ENCODE results near the gene SPATA21.
A peak's percentile ranks its signal among the peaks of the same experiment; 100 is the strongest.

SPATA21 gene

DNA sequence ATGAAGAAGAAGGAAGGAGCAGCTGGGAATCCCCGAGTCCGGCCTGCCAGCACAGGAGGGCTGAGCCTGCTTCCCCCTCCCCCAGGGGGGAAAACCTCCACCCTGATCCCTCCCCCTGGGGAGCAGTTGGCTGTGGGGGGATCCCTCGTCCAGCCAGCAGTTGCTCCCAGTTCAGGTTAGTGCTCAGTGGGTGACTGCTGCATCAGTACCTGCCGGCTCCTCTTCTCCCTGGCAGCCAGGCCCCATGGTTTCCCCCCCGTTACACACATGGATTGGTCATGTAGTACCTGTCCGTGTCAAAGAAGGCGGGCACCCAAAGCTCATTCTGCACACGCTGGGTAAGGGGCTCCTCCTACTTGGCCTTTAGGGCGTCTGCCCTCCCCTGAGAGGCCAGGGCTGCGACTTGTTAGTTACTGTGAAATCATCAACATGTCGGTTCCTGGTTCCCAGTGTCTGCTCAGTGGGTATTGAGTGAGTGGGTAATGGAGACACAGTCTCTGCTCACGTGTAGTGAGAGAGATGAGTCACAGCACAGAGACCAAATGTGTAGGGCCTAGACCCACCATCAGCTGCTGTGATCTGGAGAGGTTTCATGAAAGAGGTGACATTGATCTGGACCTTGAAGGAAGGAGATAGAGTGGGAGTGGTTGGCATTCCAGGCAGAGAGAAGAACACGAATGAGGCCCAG, 14.8 kb upstream of the SPATA21 start:
- DNase-seq (ENCODE audit: low read depth): no peak

DNA sequence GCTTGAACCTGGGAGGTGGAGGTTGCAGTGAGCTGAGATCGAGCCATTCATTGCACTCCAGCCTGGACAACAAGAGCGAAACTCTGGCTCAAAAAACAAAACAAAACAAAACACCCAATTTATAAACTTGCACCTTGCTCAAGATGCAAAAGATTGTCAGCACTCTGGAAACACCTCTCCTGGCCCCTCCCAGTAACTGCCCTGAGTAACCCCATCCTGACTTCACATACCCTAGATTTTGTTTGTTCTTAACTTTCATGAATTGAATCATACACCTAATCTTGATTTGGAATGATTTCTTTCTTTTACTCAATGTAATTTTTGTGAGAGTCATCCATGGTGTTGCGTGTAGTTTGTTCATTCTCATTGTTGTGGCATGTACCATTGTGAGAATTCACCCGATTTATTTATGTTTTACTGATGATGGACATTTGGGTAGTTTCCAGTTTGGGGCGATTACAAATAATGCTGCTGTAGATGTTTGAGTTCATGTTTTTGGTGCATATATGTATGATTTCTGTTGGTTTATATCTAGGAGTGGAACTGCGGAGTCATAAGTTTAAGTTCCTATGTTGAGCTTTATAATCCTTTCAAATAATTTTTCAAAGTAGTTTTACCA, 13.7 kb upstream of the SPATA21 start:
- no peak for DNase-seq (ENCODE audit: low read depth)

DNA sequence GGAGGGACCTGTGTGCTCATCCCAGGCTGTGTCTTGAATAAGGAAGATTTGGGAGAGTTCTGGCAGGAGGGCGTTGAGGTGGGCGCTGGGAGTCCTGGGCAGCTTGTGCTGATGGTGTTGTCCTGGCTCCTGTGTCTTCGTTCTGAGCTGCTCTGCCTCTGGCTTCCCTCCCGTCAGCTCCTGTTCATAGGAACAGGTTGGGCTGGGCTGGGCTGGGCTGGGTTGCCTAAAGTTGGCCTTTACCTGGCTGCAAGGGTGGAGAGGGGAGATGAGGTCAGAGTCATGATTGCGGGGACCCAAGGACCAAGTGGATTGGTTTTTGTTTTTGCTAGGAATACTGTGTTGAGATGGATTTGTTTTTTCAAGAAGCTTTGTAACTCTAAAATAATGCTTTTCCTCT, 12.4 kb upstream of the SPATA21 start:
- DNase-seq (ENCODE audit: low read depth): no peak

DNA sequence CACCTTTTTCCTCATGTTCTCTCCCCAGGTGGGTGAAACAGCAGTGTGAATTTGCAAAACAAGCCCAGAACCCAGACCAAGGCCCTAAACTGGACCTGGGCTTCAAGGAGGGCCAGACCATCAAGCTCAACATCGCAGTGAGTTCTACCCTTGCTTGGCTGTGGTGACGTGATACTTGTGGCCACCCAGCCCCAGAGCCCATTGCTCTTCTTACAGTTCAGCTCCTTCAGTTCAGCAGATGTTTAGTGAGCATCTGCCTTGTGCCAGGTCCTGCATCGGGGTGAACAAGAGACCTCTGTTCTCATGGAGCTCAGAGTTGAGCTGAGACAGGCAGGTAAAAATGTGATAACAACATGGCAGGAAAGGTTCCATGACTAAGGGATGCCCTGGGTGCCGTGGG, 11.8 kb upstream of the SPATA21 start:
- no peak for DNase-seq (ENCODE audit: low read depth)

DNA sequence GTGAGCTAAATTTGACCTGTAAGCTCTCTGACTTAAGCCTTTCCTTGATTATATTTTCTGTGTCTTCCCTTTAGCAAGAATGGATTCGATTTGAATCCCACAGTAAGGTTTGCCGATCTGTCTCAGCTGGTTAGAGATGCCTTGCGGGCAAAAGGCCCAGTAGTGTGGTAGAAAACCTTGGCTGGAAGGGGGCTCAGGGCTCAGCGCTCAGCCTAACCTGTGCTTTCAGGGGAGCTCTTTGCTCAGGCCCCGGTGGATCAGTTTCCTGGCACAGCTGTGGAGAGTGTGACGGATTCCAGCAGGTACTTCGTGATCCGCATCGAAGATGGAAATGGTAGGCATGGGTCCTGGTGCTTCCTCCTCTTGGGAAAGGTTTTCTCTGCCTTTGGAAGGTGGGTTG, 10.4 kb upstream of the SPATA21 start:
- DNase-seq (ENCODE audit: low read depth): no peak

DNA sequence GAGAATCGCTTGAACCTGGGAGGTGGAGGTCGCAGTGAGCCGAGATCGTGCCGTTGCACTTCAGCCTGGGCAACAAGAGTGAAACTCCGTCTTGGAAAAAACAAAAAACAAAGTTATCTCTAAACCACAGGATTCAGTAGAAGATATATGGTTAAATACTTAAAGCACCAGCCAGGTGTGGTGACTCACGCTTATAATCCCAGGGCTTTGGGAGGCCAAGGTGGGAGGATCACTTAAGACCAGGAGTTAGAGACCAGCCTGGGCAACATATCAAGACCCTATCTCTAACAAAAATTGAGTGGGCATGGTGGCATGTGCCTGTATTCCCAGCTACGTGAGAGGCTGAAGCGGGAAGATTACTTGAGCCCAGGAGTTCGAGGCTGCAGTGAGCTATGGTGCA, 8.9 kb upstream of the SPATA21 start:
- no peak for DNase-seq (ENCODE audit: low read depth)

DNA sequence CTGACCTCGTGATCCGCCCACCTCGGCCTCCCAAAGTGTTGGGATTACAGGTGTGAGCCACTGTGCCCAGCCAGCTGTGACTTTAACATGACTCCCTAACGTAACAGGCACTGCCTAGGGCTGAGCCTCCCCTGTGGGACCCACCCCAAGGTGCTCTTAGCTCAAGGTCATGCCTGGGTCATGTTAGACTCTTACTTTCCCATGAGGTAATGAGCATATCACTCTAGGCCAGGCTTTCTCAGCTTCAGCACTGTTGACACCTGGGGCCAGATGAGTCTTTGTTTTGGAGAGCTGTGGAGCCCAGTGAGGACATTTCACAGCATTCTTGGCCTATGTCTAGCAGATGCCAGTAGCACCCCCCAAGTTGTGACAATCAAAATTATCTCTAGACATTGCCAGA, 7.8 kb upstream of the SPATA21 start:
- no peak for DNase-seq (ENCODE audit: low read depth)

DNA sequence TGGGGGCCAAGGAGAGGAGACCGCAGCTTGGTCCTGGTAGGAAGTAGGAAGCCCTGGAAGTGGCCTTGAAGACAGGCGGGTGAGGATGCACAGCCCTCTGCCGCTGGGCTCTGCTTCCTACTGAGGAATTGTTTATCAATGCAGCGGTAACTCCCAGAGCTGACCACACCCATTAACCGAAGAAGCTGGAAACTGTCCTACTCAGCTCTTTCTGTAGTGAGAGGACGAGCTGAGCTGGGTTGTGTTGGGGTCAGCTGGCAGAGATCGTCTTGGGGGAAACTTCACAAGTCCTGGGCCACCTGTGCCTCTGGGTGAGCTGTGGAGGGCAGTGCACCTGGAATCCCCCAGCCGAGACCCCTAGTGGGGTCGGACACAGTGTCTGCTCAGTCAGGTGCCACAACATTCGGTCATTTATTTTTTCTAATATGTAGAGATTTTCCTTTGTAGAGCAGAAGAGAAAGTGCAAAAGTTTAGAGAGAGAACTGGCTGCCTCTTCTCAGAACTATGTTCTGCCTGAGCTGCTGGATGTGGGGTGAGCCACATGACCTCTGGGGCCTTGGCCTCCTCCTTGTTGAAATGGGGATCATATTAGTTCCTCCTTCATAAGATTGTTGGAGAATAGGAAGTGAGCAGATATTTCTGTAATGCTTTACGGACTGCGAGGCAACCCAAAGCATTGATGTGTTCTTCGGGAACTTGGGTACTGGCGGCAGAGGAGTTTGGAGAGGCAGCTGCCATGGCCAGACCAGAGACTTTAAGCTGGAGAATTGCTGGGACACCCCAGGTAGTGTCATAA, 6.9 kb upstream of the SPATA21 start:
- no peak for DNase-seq (ENCODE audit: low read depth)

DNA sequence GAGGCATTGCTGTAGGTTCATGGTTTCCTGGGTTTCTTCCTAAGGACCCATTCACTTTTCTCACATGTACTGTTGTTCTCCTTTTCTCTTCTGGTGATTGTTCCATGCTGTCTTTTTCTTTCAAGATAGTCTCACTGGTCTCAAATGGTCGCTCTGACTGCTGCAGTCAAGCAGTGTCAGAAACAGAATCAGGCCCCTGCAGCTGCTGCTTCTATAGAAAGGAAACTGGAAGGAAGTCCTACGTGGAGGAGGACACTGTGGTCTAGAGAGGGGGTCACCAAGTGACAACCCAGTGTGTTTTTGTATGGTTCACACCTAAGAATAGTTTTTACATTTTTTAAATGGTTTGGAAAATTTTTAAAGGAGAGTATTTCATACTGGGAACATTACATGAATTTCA, 5.7 kb upstream of the SPATA21 start:
- no peak for DNase-seq (ENCODE audit: low read depth)

DNA sequence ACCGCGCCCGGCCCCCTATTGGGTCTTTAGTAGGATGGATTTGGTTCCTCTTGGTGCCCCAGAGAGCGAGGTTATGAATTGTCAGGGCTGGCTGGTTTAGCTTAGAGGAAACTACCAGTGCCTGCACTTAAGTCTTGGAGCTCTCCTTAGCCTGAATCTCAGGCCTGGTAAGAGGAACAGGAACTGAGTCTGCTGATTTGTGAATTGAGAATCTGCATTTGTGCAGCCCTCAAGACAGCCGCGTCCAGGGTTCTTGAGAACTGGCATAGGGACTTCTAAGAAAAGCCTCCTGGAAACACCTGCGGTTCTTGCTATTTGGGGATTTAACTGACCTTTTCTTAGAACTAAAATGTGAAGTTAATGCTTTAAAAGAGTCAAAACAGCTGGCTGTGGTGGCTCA, 5.0 kb upstream of the SPATA21 start:
- DNase-seq (ENCODE audit: low read depth): no peak

DNA sequence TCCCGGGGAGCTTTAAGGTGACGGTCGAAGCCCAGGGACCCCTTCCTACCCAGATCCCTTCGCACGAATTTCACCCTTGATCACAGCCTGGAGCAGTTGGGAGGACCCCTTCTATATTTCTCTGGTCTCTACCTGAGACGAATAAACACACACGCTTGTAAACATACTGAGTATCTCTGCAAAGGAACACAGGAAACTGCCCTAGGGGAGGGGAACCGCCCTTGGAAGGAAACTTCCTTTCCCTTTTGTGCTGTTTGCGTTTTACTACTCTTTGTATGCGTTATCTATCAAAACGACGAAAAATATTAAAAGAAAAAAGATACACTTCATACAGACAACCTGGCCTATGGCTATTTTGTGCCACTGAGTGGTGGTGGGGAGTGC, 4.0 kb upstream of the SPATA21 start:
- no peak for DNase-seq (ENCODE audit: low read depth)

DNA sequence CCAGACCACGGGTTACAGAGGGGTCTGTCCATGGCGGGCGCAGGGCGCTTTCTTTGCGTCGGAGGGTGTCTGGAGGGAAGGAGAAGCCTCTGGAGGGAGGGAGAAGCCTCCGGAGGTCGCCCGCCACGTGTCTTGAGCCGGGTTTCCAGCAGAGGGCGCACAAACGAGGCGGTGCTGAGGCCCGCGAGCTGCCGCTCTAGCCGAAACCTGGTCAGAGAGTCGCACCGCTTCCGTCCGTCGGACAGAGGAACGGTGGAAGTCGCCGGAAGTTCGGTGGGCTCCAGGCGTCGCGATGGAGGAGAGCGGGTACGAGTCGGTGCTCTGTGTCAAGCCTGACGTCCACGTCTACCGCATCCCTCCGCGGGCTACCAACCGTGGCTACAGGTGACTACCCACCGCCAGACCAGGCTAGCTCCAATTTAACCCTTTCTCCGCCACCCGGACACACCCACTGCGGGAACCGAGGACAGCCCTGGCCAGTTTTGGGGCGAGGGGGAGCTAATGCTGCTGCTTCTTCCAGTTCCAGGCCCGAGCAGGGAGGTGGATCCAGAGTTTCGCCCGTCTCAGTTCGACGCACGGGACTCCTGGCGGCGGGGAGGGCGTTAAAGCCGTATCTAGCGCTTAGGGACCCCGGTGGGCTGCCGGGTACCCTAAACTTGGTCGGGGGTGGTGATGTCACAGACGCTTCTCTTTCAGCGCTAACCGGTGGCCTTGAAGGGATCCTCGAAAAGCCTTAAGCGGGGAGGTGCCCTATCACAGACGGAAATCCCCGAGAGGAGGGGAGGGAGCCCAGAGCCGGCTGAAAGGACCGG, 3.5 kb upstream of the SPATA21 start, which contains the start of gene NECAP2:
Gene NECAP2, plus strand, starts transcription at position 255 of the 812 bp plus-strand sequence. Its CDS starts 38 bp downstream, at position 293.
- DNase-seq (ENCODE audit: low read depth): peak; percentile 93

DNA sequence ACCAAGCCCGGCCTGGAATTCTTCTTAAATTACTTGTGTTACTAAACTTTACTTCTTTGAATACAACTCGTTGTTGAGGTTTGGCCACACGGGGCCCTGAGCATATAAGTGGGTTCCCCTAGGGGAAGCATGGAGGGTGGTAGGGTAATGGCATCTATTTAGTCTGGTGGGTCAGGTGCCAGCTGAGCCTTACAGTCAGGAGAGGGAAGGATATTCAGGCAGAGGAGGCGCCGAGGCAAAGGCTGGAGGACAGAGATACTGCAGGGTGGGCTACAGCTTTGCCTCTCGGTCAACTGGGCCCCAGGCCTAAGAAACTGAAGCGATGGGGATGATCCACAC, 2.9 kb upstream of the SPATA21 start:
- no peak for DNase-seq (ENCODE audit: low read depth)

DNA sequence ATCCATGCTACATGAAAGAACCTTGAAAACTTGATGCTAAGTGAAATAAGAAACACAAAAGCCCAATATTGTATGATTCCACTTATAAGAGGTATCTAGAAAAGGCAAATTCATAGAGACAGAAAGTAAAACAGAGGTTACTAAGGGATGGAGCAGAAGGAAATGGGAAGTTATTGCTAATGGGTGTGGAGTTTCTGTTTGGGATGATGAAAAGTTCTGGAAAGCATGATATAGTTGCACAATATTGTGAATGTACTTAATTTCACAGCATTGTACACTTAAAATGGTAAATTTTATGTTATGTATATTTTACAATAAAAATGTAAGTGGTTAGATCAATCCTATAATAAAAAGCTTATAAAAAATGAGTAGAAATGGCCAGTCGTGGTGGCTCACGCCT, 1.7 kb upstream of the SPATA21 start:
- DNase-seq (ENCODE audit: low read depth): no peak

DNA sequence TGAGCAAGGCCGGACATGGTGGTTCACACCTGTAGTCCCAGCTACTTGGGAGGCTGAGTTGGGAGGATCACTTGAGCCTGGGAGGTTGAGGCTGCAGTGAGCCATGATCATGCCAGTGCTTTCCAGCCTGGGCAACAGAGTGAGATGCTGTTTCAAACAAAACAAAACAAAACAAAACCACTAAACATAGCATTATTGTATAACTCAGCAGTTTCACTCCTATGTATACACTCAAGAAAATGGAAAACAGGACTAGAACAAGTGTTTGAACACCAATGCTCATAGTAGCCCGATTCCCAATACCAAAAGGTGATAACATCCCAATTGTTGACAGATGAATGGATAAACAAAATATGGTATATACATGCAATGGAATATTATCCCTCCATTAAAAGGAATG, 1.3 kb upstream of the SPATA21 start:
- DNase-seq (ENCODE audit: low read depth): no peak

DNA sequence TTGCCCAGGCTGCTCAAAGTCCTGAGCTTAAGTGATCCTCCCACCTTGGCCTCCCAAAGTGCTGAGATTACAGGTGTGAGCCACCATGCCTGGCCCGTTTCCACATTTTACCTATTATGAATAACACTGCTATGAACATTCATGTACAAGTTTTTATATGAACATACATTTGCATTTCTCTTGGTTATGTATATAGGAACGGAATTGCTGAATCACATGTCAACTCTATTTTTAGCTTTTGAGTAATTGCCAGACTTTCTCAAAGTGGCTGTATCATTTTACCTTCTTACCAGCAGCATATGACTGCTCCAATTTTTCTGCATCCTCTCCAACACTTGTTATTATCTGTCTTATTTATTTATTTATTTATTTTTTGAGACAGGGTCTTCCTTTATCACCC, 2.7 kb downstream of the SPATA21 start:
- DNase-seq (ENCODE audit: low read depth): no peak

DNA sequence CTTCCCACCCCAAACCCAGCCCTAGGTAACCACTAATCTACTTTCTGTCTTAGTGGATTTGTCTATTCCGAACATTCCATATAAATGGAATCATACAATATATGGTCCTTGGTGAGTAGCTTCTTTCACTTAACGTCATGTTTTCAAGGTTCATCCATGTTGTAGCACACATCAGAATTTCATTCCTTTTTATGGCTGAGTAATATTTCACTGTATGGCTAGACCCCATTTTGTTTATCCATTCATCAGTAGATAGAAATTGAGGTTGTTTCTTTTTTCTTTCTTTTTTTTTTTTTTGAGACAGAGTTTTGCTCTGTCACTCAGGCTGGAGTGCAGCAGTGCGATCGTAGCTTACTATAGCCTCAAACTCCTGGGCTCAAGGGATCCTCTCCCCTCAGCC, 3.2 kb downstream of the SPATA21 start:
- DNase-seq (ENCODE audit: low read depth): no peak

DNA sequence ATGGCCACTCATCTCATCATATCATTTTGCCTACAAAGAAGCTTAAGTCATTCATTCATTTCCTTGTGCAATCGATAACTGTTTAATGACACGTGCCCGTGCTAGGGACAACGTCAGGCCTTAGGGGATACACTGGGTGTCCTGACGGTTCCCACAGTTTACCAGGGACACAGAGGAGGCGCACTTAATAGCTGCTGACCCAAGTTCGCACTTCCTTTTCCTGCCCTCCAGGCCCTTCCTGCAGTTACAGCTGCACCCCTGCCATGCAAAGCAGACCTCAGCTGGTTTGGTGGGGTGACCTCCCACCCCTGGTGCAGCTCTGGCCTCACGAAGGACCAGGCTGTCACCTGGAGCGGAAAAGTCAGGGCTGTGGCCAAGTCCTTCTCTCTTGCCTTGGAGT, 4.2 kb downstream of the SPATA21 start:
- DNase-seq (ENCODE audit: low read depth): no peak

DNA sequence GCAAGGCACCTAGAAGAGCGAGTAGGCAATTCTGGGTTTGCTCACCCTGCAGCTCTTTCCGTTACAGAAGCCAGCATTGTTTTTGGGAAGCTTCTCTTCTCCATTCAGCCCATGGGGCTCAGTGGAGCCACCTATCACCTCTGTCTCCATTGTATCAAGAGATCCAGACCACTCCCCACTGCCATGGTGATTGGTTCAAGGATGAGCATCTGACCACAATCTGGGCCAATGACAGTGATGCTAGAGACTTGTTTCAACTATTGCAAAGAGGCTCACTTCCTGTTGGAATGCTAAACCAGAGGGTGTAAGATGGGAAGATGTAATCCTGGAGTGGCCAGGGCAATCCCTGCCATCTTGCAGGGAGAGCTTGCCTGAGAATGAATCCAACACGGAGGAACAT, 6.6 kb downstream of the SPATA21 start:
- DNase-seq (ENCODE audit: low read depth): no peak

DNA sequence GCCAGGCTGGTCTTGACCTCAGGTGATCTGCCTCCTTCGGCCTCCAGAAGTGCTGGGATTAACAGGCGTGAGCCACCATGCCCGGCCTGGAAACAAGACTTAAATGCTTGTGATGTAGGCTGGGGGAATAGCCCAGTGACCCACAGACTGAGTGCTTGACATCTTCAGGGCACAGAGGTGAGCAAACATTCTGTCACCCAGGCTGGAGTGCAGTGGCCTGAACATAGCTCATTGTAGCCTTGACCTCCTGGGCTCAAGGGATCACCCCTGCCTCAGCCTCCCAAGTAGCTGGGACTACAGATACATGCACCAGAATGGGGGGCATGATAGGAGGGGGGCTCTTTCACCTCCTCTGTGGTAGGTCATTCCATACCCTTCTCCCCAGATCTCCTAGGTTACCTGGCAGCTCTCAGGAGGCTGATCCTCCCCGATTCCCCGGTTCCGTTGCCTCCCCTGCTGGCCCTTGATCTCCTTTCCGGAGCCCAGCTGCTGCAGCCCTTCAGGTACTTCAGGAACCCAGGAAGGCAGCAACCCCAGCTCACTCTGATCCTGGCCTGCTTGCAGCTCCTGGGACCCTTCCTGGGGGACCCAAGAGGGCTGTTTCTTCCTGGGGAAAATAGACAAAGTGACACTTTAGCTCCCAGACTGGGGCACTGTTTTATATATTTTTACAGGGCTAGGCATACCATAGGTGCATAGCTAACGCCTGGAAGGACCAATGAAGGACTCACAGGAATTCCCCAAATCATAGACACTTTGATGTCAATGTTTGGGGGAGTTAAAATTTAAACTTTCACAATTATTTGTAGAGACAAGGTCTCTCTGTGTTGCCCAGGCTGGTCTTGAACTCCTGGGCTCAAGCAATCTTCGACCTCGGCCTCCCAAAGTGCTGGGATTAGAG, 11.8 kb downstream of the SPATA21 start:
- no peak for DNase-seq (ENCODE audit: low read depth)

DNA sequence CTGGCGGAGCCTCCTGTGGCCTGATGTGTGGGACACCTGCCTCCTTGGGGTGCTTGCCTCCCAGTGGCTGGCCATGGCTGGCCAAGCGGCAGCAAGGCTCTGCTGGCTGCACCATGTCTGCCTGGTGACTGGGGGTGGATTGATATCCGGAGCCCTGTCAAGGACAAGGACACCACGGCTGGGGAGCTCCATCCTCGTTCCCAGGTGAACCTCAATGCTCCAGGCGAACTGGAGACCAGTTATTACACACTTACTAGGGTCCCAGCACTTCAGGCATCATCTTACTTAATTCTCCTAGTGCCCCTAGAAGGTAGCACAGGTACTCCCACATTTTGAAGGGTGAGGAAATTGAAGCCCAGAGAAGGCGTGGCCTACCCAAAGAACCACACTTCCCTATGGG, 15.2 kb downstream of the SPATA21 start:
- DNase-seq (ENCODE audit: low read depth): no peak

DNA sequence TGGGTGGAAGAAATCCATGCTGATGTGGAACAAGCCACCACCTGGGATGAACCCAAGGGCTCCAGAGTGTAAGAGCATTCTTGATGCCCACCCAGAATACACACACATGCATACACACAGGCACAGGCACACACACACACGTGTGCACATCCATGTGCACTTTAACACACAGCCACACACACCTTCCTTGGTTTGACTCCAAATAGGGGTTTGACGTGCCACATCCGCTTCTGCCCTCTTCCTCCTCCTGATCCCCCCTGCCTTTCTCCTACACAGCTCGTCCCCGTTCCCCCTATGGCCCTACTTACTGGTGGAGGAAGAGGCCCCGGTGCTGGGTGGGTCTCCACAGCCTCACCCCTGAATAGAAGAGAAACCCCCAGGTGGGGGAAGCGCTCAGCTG, 16.0 kb downstream of the SPATA21 start:
- DNase-seq (ENCODE audit: low read depth): no peak

Data from stimulated activated CD8-positive, alpha-beta memory T cell treated with anti-CD3 and anti-CD28 coated beads, Interleukin-12 subunit alpha, Interleukin-12 subunit beta, amount 100 ng/mL, for 1 hour (primary cell).